SKM-1 treated with dmso at 0.1 percent for 144 hours (cell line): ENCODE data around the gene PSMA7.

Source experiments
- DNase-seq: peaks from one replicate; lab custom pipeline; 2025; ENCODE audit not compliant: unreplicated experiment; lab: John Stamatoyannopoulos, UW

The PSMA7 gene

GRCh38 chr20:62143081-62143956 lies at the start of gene PSMA7, which contains the start of gene SS18L1:
PSMA7 (minus strand) TSS chr20:62143394; CDS start chr20:62143303, 91 bp downstream.
SS18L1 (plus strand) TSS chr20:62143769; CDS start chr20:62143821, 52 bp downstream.
- DNase-seq = peak; percentile 84

- no peak for DNase-seq
Observed at GRCh38 chr20:62192635-62193034, 49.4 kb upstream of the PSMA7 start.

- no peak for DNase-seq
Observed at GRCh38 chr20:62191781-62192559, 48.8 kb upstream of the PSMA7 start.

- DNase-seq = no peak
Observed at GRCh38 chr20:62190639-62191411, 47.6 kb upstream of the PSMA7 start.

GRCh38 chr20:62186887-62187866 lies 44.0 kb upstream of the PSMA7 start:
- peak; percentile 5 for DNase-seq

GRCh38 chr20:62186096-62186426 lies 42.9 kb upstream of the PSMA7 start:
- no peak for DNase-seq

GRCh38 chr20:62183426-62184142 lies 40.4 kb upstream of the PSMA7 start:
- no peak for DNase-seq

- DNase-seq = peak; percentile 95
Observed at GRCh38 chr20:62182469-62183425, 39.6 kb upstream of the PSMA7 start, which contains the start of gene MTG2. MTG2 (plus strand) TSS chr20:62183028; CDS start chr20:62193421, 10,393 bp downstream.

GRCh38 chr20:62181808-62182207 lies 38.6 kb upstream of the PSMA7 start:
- DNase-seq = no peak

- no peak for DNase-seq
Observed at GRCh38 chr20:62179162-62179504, 35.9 kb upstream of the PSMA7 start.

GRCh38 chr20:62178316-62179161 lies 35.3 kb upstream of the PSMA7 start:
- DNase-seq = no peak

- DNase-seq = no peak
Observed at GRCh38 chr20:62177307-62177706, 34.1 kb upstream of the PSMA7 start.

GRCh38 chr20:62176866-62177265 lies 33.7 kb upstream of the PSMA7 start:
- DNase-seq = no peak

GRCh38 chr20:62175711-62176110 lies 32.5 kb upstream of the PSMA7 start:
- DNase-seq = no peak

- no peak for DNase-seq
Observed at GRCh38 chr20:62174870-62175624, 31.9 kb upstream of the PSMA7 start.

- no peak for DNase-seq
Observed at GRCh38 chr20:62174021-62174804, 31.0 kb upstream of the PSMA7 start.
